HCT116 (cell line): ENCODE measurements around the gene C14orf180.

Source experiments
- CBX3 ChIP-seq: IDR thresholded peaks from 2 replicates; pipeline ENCODE4 v1.6.1; 2012; ENCODE audit warnings: low read depth
- CEBPB ChIP-seq: IDR thresholded peaks from 2 replicates; pipeline ENCODE4 v1.6.1; 2012; ENCODE audit warnings: low read depth
- CTCF ChIP-seq, 3 experiments: fragments of 200-600 bp in 1 of 3; sonication (generic) in 1 of 3; IDR thresholded peaks in 2 of 3; conservative IDR thresholded peaks in 1 of 3; 2 replicates each; pipeline ENCODE4 v1.5.1; 2012 to 2017; ENCODE audit warnings: low read depth in 2 of 3, low read length in 2 of 3, antibody characterized with exemption in 1 of 3, borderline replicate concordance in 1 of 3, control low read depth in 1 of 3, mild to moderate bottlenecking in 1 of 3, mixed read lengths in 1 of 3, mixed run types in 1 of 3, moderate library complexity in 1 of 3; ENCODE audit not compliant: insufficient read depth in 1 of 3
- ELF1 ChIP-seq: IDR thresholded peaks from 2 replicates; pipeline ENCODE4 v1.6.1; 2012; ENCODE audit warnings: low read depth, borderline replicate concordance
- EZH2 ChIP-seq: fragments of 200-600 bp; sonication (generic); IDR thresholded peaks from 2 replicates; pipeline ENCODE4 v1.6.1; 2017; ENCODE audit warnings: antibody characterized with exemption, mixed run types
- EZH2phosphoT487 ChIP-seq: fragments of 200-600 bp; IDR thresholded peaks from 2 replicates; pipeline ENCODE4 v1.6.1; 2018; ENCODE audit warnings: antibody characterized with exemption, borderline replicate concordance
- POLR2A ChIP-seq: IDR thresholded peaks from 2 replicates; pipeline ENCODE4 v1.7.0; 2011; ENCODE audit warnings: borderline replicate concordance; ENCODE audit not compliant: insufficient read depth, insufficient read length; ENCODE audit errors: extremely low read depth
- POLR2AphosphoS5 ChIP-seq: IDR thresholded peaks from 2 replicates; pipeline ENCODE4 v1.6.1; 2011; ENCODE audit warnings: mild to moderate bottlenecking, low read depth, low read length, moderate library complexity
- RAD21 ChIP-seq: IDR thresholded peaks from 2 replicates; pipeline ENCODE4 v1.6.1; 2012; ENCODE audit warnings: low read depth, mild to moderate bottlenecking
- REST ChIP-seq: IDR thresholded peaks from 2 replicates; pipeline ENCODE4 v1.6.1; 2012; ENCODE audit warnings: low read depth
- ZFX ChIP-seq: fragments of 450-650 bp; IDR thresholded peaks from 2 replicates; pipeline ENCODE4 v1.6.1; 2017
- ZNF274 ChIP-seq: fragments of 200-500 bp; sonication (Bioruptor generic); IDR thresholded peaks from 2 replicates; pipeline ENCODE4 v1.6.1; 2014; ENCODE audit warnings: mild to moderate bottlenecking, low read depth, low read length, inconsistent platforms
- TF ChIP-seq, protein P1 (sequence below): IDR thresholded peaks from 2 replicates; pipeline ENCODE4 v1.6.1; 2011; ENCODE audit warnings: mild to moderate bottlenecking, low read length, moderate library complexity; ENCODE audit not compliant: insufficient replicate concordance; ENCODE audit errors: extremely low read depth

DNA sequence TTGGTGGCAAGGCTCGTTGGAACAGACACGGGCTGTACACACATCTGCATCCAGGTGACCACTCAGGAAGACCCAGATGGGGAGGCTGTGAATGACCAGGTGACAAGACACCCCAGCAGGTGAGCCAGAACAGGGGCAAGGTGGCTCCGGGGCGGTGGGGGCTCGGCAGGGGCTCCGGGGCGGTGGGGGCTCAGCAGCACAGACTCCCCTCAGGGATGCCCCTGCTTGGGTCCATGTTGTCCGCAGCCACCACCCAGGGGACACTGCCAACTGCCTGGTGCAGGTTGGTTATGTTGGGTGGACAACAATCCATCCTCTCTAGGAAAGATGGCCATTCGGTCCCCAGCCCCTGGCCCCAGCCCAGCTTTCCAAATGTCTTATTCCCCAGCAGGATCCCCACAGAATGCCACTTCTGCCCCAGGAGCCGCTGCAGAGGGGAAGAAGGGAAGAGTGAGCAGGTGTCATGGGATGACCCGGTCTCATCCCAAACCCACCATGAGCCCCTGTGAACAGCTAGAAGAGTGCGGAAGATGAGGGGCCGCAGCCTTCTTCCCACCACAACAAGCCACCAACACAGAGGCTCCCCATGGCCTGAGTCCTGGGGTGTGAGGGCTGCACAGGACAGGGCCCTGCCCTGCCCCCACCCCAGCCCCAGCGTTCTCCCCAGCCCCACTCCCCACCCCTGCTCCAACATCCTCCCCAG, 31.4 kb upstream of the C14orf180 start:
- TF ChIP-seq EZH2, result no peak
- TF ChIP-seq EZH2phosphoT487, result no peak
- no peak for TF ChIP-seq POLR2A
- TF ChIP-seq POLR2AphosphoS5, result no peak
- no peak for TF ChIP-seq CTCF (IDR thresholded peaks at IDR 0.05 in 2 of 3, conservative IDR thresholded peaks at IDR 0.05 in 1 of 3; ENCODE audit: borderline replicate concordance in 1 of 3, insufficient read depth in 1 of 3, low read depth in 2 of 3, low read length in 2 of 3)
- no peak for TF ChIP-seq ZNF274
- TF ChIP-seq ELF1, result no peak
- no peak for TF ChIP-seq RAD21
- no peak for TF ChIP-seq REST
- TF ChIP-seq CBX3, result no peak
- TF ChIP-seq CEBPB, result no peak
- no peak for TF ChIP-seq ZFX
- TF ChIP-seq, protein P1, sequence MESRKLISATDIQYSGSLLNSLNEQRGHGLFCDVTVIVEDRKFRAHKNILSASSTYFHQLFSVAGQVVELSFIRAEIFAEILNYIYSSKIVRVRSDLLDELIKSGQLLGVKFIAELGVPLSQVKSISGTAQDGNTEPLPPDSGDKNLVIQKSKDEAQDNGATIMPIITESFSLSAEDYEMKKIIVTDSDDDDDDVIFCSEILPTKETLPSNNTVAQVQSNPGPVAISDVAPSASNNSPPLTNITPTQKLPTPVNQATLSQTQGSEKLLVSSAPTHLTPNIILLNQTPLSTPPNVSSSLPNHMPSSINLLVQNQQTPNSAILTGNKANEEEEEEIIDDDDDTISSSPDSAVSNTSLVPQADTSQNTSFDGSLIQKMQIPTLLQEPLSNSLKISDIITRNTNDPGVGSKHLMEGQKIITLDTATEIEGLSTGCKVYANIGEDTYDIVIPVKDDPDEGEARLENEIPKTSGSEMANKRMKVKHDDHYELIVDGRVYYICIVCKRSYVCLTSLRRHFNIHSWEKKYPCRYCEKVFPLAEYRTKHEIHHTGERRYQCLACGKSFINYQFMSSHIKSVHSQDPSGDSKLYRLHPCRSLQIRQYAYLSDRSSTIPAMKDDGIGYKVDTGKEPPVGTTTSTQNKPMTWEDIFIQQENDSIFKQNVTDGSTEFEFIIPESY, result no peak
